H1 (cell line): Measurements from ENCODE around the gene CASR. TPM values are rescaled to one million over a fixed set of nuclear protein-coding genes. Genes with fewer than 3 reads are reported as not detected.
A peak's percentile ranks its signal among the peaks of the same experiment; 100 is the strongest.

Experiments
- SUZ12 ChIP-seq: fragments of 200-600 bp; sonication (generic); IDR thresholded peaks from 2 replicates; pipeline ENCODE4 v1.6.1; 2012; ENCODE audit warnings: mild to moderate bottlenecking, inconsistent platforms, low read length, moderate library complexity, mixed read lengths
- polyA plus RNA-seq, 7 experiments: library from polyadenylated mRNA; depleted of rRNA in 3 of 7; stranded (reverse) in 5 of 7; unstranded in 2 of 7; fragments of >200 nt in 5 of 7; fragments of 200-250 nt in 2 of 7; gene quantifications; 1 replicate in 5 of 7; 2 replicates in 1 of 7; 4 replicates in 1 of 7; pipeline versions ENCODE4 v1.2.1 to v1.2.3, GENCODE V29; 2011 to 2013; ENCODE audit warnings: missing spikeins in 2 of 7, mixed read lengths in 2 of 7
- total RNA-seq: library from RNA; stranded (reverse); fragmentation: NEBNext Ultra II Directional; extraction: Animal tissue kit (Norgen Biotek cat#: 25700); gene quantifications from 2 replicates; pipeline ENCODE4 v1.2.1, GENCODE V29; 2021

CASR gene
- total and polyA plus RNA-seq, 2 of the 8 experiments (the other 6 are each of a cell fraction or from before 2014, with no cell fraction given), result 0.36 to 0.58 TPM

DNA sequence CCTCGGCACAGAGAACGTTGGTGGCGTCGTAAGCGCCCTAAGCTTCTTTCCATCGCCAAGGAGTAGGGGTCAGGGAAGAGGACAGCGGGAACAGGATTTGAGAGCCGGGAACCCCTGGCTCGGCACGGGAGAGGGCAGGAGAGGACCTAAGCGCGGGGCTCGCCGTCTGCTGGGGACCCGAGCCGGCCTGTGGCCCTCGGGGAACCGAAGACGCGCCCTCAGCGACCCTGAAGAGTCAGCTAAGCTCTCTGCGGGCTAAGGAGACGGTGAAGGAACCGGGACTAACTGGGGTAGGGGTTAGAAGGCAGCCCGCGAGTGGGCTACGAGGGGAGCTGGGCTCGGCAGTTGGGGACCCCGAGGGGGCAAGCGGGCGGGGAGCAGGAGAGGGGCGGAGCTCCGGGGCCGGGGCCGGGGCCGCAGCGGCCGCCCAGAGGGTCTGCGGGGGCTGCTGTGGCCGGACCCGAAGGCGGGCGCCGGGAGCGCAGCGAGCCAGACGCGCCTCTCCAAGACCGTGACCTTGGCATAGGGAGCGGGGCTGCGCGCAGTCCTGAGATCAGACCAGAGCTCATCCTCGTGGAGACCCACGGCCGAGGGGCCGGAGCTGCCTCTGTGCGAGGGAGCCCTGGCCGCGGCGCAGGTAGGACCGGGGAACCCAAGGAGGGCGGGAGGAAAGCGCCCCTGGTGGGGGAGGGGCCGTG, 574 bp downstream of the CASR start (continued):
- TF ChIP-seq SUZ12, result peak; percentile 47; the same call in 1 of the 2 replicates
